Mesendoderm (in vitro differentiated cells): ENCODE results near the gene TGFA.

ENCODE experiments used
- DNase-seq: peaks from one replicate; pipeline ENCODE4 v3.0.0; 2013
- H2AK5ac ChIP-seq: 2 replicates; pipeline ENCODE4 v1.6.1; 2013; ENCODE audit warnings: low read length, inconsistent platforms
- H2BK120ac ChIP-seq: 2 replicates; pipeline ENCODE4 v1.6.1; 2013; ENCODE audit warnings: low read depth, mild to moderate bottlenecking, low read length, moderate library complexity, mixed read lengths
- H2BK15ac ChIP-seq: replicated peaks from 2 replicates; pipeline ENCODE4 v1.6.1; 2013; ENCODE audit warnings: low read depth, mild to moderate bottlenecking, moderate library complexity
- H2BK5ac ChIP-seq: 2 replicates; pipeline ENCODE4 v1.6.1; 2013; ENCODE audit warnings: low read length, inconsistent platforms
- H3K18ac ChIP-seq: 2 replicates; pipeline ENCODE4 v1.6.1; 2013; ENCODE audit warnings: mild to moderate bottlenecking, low read length, mixed read lengths
- H3K23ac ChIP-seq: one replicate; pipeline ENCODE4 v1.6.1; 2013; ENCODE audit warnings: low read length
- H3K27ac ChIP-seq: 2 replicates; pipeline ENCODE4 v1.5.1; 2013; ENCODE audit warnings: low read depth, mild to moderate bottlenecking, inconsistent platforms, low read length, moderate library complexity
- H3K27me3 ChIP-seq: 2 replicates; pipeline ENCODE4 v1.6.1; 2013; ENCODE audit warnings: low read length, control low read depth, mild to moderate bottlenecking, inconsistent platforms; ENCODE audit not compliant: insufficient read depth, poor library complexity
- H3K36me3 ChIP-seq: 2 replicates; pipeline ENCODE4 v1.6.1; 2013; ENCODE audit warnings: low read length, inconsistent platforms; ENCODE audit not compliant: control insufficient read depth, insufficient read depth
- H3K4ac ChIP-seq: one replicate; pipeline ENCODE4 v1.6.1; 2013; ENCODE audit warnings: low read depth, mild to moderate bottlenecking, low read length, moderate library complexity
- H3K4me1 ChIP-seq: 2 replicates; pipeline ENCODE4 v1.6.1; 2013; ENCODE audit warnings: low read depth, low read length, inconsistent platforms; ENCODE audit not compliant: control insufficient read depth
- H3K4me2 ChIP-seq: 2 replicates; pipeline ENCODE4 v1.6.1; 2013; ENCODE audit warnings: low read length
- H3K4me3 ChIP-seq: 2 replicates; pipeline ENCODE4 v1.5.1; 2013; ENCODE audit warnings: mild to moderate bottlenecking, low read length
- H3K56ac ChIP-seq: one replicate; pipeline ENCODE4 v1.6.1; 2013; ENCODE audit warnings: low read length
- H3K79me1 ChIP-seq: 2 replicates; pipeline ENCODE4 v1.6.1; 2013; ENCODE audit warnings: low read length, inconsistent platforms
- H3K79me2 ChIP-seq: 2 replicates; pipeline ENCODE4 v1.6.1; 2013; ENCODE audit warnings: mild to moderate bottlenecking, low read length; ENCODE audit not compliant: control insufficient read depth, insufficient read depth
- H3K9ac ChIP-seq: 2 replicates; pipeline ENCODE4 v1.6.1; 2013; ENCODE audit warnings: low read length, inconsistent platforms
- H4K5ac ChIP-seq: one replicate; pipeline ENCODE4 v1.6.1; 2013; ENCODE audit warnings: low read length
- H4K8ac ChIP-seq: one replicate; pipeline ENCODE4 v1.6.1; 2013; ENCODE audit warnings: low read depth, mild to moderate bottlenecking, control low read depth, low read length, moderate library complexity
- WGBS: extraction: QIAGEN DNeasy Blood & Tissue Kit; methylation state at CpG from one replicate; pipeline ENCODE4 v1.1.7; 2013; ENCODE audit warnings: low lambda C conversion rate, missing lambda C conversion rate; ENCODE audit not compliant: insufficient coverage; ENCODE audit errors: extremely low coverage; 5-methylcytosine and 5-hydroxymethylcytosine counted together

The TGFA gene

GRCh38 chr2:70471129-70471528 lies 82.5 kb downstream of the TGFA start:
- Histone ChIP-seq H2AK5ac (no peak overlapping the region), H3K27me3 (no peaks in the 10 kb centered on the region), H2BK5ac (no peak overlapping the region), H3K4me1 (peaks cover 16% of the 10 kb centered on the region), H2BK15ac (no peak overlapping the region), H3K27ac (no peak overlapping the region), H2BK120ac (no peak overlapping the region), H3K36me3 (no peaks in the 10 kb centered on the region), H3K4me3 (no peak overlapping the region), H3K4me2 (no peak overlapping the region), H3K79me2 (no peaks in the 10 kb centered on the region), H3K56ac (no peak overlapping the region), H3K79me1 (no peaks in the 10 kb centered on the region), H3K18ac (no peak overlapping the region), H4K5ac (no peak overlapping the region), H3K9ac (no peak overlapping the region), H4K8ac (no peak overlapping the region), H3K4ac (no peak overlapping the region), H3K23ac (no peak overlapping the region)
- no CpG with 5 or more reads among the region's 7 CpGs for WGBS
- no peak for DNase-seq

GRCh38 chr2:70469961-70470360 lies 83.7 kb downstream of the TGFA start:
- no peak overlapping the region for H2BK5ac ChIP-seq
- H3K4me1 ChIP-seq, result peaks cover 16% of the 10 kb centered on the region
- no peak overlapping the region for H3K23ac ChIP-seq
- no peak overlapping the region for H2BK120ac ChIP-seq
- no peak overlapping the region for H2AK5ac ChIP-seq
- no peak overlapping the region for H3K4me3 ChIP-seq
- H3K4me2 ChIP-seq, result no peak overlapping the region
- no peak overlapping the region for H4K8ac ChIP-seq
- H4K5ac ChIP-seq, result no peak overlapping the region
- H2BK15ac ChIP-seq, result no peak overlapping the region
- H3K18ac ChIP-seq, result no peak overlapping the region
- no peaks in the 10 kb centered on the region for H3K79me1 ChIP-seq
- no peak overlapping the region for H3K27ac ChIP-seq
- H3K36me3 ChIP-seq, result no peaks in the 10 kb centered on the region
- no peak overlapping the region for H3K9ac ChIP-seq
- no CpG with 5 or more reads among the region's 7 CpGs for WGBS
- no peak overlapping the region for H3K4ac ChIP-seq
- no peak overlapping the region for H3K56ac ChIP-seq
- DNase-seq, result no peak
- H3K79me2 ChIP-seq, result no peaks in the 10 kb centered on the region
- no peaks in the 10 kb centered on the region for H3K27me3 ChIP-seq

- no peak overlapping the region for H3K4me2 ChIP-seq
- no peak overlapping the region for H3K4me3 ChIP-seq
- H3K4me1 ChIP-seq, result peaks cover 15% of the 10 kb centered on the region
- no peak overlapping the region for H3K27ac ChIP-seq
- no peaks in the 10 kb centered on the region for H3K27me3 ChIP-seq
- H3K23ac ChIP-seq, result no peak overlapping the region
- H3K9ac ChIP-seq, result no peak overlapping the region
- no peak overlapping the region for H4K8ac ChIP-seq
- H2BK120ac ChIP-seq, result no peak overlapping the region
- no peaks in the 10 kb centered on the region for H3K79me2 ChIP-seq
- no peak overlapping the region for H3K18ac ChIP-seq
- no peak overlapping the region for H3K4ac ChIP-seq
- no peak overlapping the region for H4K5ac ChIP-seq
- H2BK15ac ChIP-seq, result no peak overlapping the region
- H2AK5ac ChIP-seq, result no peak overlapping the region
- no peak overlapping the region for H2BK5ac ChIP-seq
- H3K79me1 ChIP-seq, result no peaks in the 10 kb centered on the region
- peak; percentile 35 for DNase-seq
- no peaks in the 10 kb centered on the region for H3K36me3 ChIP-seq
- WGBS, result no CpG with 5 or more reads among the region's 7 CpGs
- H3K56ac ChIP-seq, result no peak overlapping the region
Observed at GRCh38 chr2:70469435-70469834, 84.2 kb downstream of the TGFA start.

DNA sequence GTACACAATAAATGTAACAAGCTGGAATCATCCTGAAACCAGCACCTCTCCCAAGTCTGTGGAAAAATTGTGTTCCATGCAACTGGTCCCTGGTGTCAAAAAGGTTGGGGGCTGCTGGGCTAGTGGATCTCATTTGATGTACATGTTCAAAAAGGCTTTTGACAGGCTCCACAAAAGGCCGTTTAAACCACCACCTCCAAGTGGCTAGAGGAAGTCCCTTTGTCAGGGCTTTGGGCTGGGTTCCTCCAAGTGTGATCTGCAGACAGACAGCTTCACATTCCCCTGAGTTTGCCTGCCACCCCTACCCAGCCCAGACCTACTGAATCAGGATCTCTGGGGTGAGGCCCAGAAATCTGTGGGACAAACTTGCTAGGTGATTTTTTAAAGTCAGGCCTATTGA lies 84.7 kb downstream of the TGFA start:
- Histone ChIP-seq H3K9ac (no peak overlapping the region), H3K4me1 (peaks cover 12% of the 10 kb centered on the region), H3K4me2 (no peak overlapping the region), H3K4me3 (no peak overlapping the region), H2BK120ac (no peak overlapping the region), H3K4ac (no peak overlapping the region), H2AK5ac (no peak overlapping the region), H3K18ac (no peak overlapping the region), H2BK5ac (no peak overlapping the region), H2BK15ac (no peak overlapping the region), H3K36me3 (no peaks in the 10 kb centered on the region), H3K27ac (no peak overlapping the region), H3K79me1 (no peaks in the 10 kb centered on the region), H3K23ac (no peak overlapping the region), H4K5ac (no peak overlapping the region), H3K56ac (peak overlapping the region; percentile 35), H3K27me3 (no peaks in the 10 kb centered on the region), H4K8ac (no peak overlapping the region), H3K79me2 (no peaks in the 10 kb centered on the region)
- no peak for DNase-seq
- WGBS, result no CpG with 5 or more reads among the region's 1 CpG

- Histone ChIP-seq H3K27me3 (no peaks in the 10 kb centered on the region), H3K23ac (no peak overlapping the region), H2BK5ac (no peak overlapping the region), H3K4ac (no peak overlapping the region), H3K4me2 (no peak overlapping the region), H3K4me3 (no peak overlapping the region), H3K9ac (no peak overlapping the region), H3K79me2 (no peaks in the 10 kb centered on the region), H3K79me1 (no peaks in the 10 kb centered on the region), H3K56ac (no peak overlapping the region), H3K18ac (no peak overlapping the region), H2BK120ac (no peak overlapping the region), H3K36me3 (no peaks in the 10 kb centered on the region), H3K27ac (no peak overlapping the region), H2AK5ac (no peak overlapping the region), H3K4me1 (peaks cover 9% of the 10 kb centered on the region), H4K5ac (no peak overlapping the region), H4K8ac (no peak overlapping the region), H2BK15ac (no peak overlapping the region)
- WGBS, result no CpG with 5 or more reads among the region's 10 CpGs
- no peak for DNase-seq
Observed at GRCh38 chr2:70467831-70468779, 85.5 kb downstream of the TGFA start.
